Stomach (tissue), 4 donors: Measurements from ENCODE around the gene FBXW7.

ENCODE experiments used
- CTCF ChIP-seq, 7 experiments: fragments of 450-650 bp in 4 of 7; fragments of 200-600 bp in 3 of 7; sonication (generic) in 3 of 7; IDR thresholded peaks; one replicate each; pipeline ENCODE4 v1.5.1; 2016 to 2019; ENCODE audit warnings: antibody characterized with exemption in 7 of 7, control low read depth in 2 of 7, mild to moderate bottlenecking in 1 of 7
- POLR2A ChIP-seq, 4 donors: fragments of 450-650 bp; IDR thresholded peaks; one replicate each; pipeline ENCODE4 v1.6.1; 2016; ENCODE audit warnings: antibody characterized with exemption in 4 of 4, control low read depth in 2 of 4, mild to moderate bottlenecking in 1 of 4, moderate library complexity in 1 of 4
- POLR2AphosphoS5 ChIP-seq, 3 donors: sonication (generic); formaldehyde crosslinking; IDR thresholded peaks; one replicate each; pipeline ENCODE4 v1.6.1; 2016; ENCODE audit warnings: antibody characterized with exemption in 3 of 3

GRCh38 chr4:152294765-152295164, 241.1 kb downstream of the FBXW7 start:
- TF ChIP-seq CTCF (IDR thresholded peaks at IDR 0.05) (no peak), POLR2A (IDR thresholded peaks at IDR 0.05) (no peak), POLR2AphosphoS5 (IDR thresholded peaks at IDR 0.05) (no peak)
